SK-N-MC (cell line): ENCODE results near the gene NFIX.

Experiments
- EZH2 ChIP-seq: fragments of 200-600 bp; sonication (generic); IDR thresholded peaks from one replicate; pipeline ENCODE4 v1.6.1; 2017; ENCODE audit warnings: antibody characterized with exemption
- FOXP2 ChIP-seq: optimal IDR thresholded peaks from 2 replicates; pipeline ENCODE3; 2011; ENCODE audit warnings: mild to moderate bottlenecking, moderate library complexity; ENCODE audit not compliant: insufficient read depth; ENCODE audit errors: extremely low read length, control extremely low read depth
- POLR2AphosphoS5 ChIP-seq: IDR thresholded peaks from 2 replicates; pipeline ENCODE4 v1.6.1; 2012; ENCODE audit warnings: mild to moderate bottlenecking, low read depth, low read length, borderline replicate concordance

DNA sequence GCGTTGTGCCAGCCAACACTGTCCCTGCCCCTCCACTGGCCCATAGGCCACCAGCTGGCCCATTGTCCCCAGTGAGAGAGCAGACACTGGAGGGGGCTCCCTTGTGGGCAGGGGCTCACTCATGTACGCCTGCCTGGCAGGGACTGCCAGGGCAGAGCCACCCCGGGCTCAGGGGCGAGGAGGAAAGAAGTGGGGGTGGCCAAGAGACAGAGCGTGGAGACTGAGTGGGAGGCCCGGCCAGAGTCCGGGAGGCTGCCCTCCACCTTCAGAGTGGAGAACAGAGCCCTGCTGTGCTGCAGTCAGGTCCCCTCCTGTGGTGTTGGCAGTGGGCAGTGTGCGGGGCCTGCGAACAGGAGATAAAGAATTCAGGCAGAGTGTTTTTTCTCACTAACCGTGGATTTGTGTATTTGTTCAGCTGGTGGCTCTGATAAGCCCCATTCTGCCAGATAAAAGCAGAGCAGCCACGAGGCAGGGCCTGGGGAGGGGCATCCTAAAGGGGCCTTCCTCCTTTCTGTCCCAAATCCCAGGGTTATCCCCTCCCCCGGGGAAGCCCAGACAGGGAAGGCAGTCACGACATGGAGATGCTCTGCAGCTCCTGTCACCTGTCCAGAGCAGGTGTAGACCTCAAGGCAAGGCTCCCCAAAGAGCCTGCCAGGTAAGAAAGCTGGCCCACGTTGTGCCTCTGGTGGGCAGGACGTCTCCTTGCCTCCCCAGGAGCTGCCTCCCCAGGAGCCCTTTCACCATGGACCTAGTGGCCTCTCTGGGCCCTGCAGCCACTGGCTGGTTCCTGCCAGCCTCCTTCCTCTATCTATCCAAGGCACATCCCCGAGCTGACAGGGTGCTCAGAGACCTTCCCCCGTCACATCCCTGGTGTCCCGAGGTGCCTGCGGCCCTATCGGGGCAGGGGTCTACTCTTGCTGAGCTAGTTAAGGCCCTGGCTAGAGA lies 74.4 kb downstream of the NFIX start:
- TF ChIP-seq POLR2AphosphoS5 (no peak), EZH2 (no peak), FOXP2 (no peak)
